ENCODE data around the gene SCCPDH. TPM values are rescaled to one million over a fixed set of nuclear protein-coding genes. Genes with fewer than 3 reads are reported as not detected.

The SCCPDH gene
- total and polyA plus RNA-seq, 9 of the 15 experiments (the other 6 are each of a cell fraction or from before 2014, with no cell fraction given) = 7.0 to 61.9 (median 38.3) TPM

GRCh38 chr1:246690100-246690499, 34.1 kb upstream of the SCCPDH start:
- H3K4me2 ChIP-seq (ENCODE audit: insufficient read depth, low read length) = no peak overlapping the region
- no peaks in the 10 kb centered on the region for H3K79me2 ChIP-seq (ENCODE audit: control insufficient read depth, insufficient read depth, low read length)
- no peak overlapping the region for H3K27ac ChIP-seq (ENCODE audit: extremely low read depth, low read depth, low read length)
- no peak overlapping the region for H3K9ac ChIP-seq (ENCODE audit: insufficient read depth in 1 of 2, low read depth in 2 of 2, low read length in 2 of 2)
- H3K4me3 ChIP-seq = no peak overlapping the region
- no peaks in the 10 kb centered on the region for H3K9me1 ChIP-seq (ENCODE audit: control insufficient read depth, insufficient read depth, low read length)
- ATAC-seq (no peak; the same call in 2 of the 3 replicates), FAIRE-seq (no peak), DNase-seq (ENCODE audit: extremely low read depth in 1 of 4, low spot score in 3 of 4) (no peak)
- no peaks in the 10 kb centered on the region; a peak in 1 of 5 replicates for H3K27me3 ChIP-seq (ENCODE audit: control insufficient read depth in 2 of 2, insufficient read depth in 2 of 2, low read length in 2 of 2)
- no peaks in the 10 kb centered on the region for H3K9me3 ChIP-seq (replicated peaks; ENCODE audit: control insufficient read depth, insufficient read depth, low read depth, low read length)
- in situ Hi-C loops (cut with MboI) = no loop called here
- BruUV-seq (replicated peaks) = no TSS peak
- 28% methylated on average over 12 of the region's 12 CpGs for WGBS (ENCODE audit: insufficient coverage, low coverage, missing lambda C conversion rate)
- intact Hi-C loops (cut with micrococcal nuclease) = loop anchor here (10.0 kb wide), 1 partner anchor 1535 kb away; the partner anchor contains the start of gene KIF26B
- H4K20me1 ChIP-seq (replicated peaks; ENCODE audit: control insufficient read depth, insufficient read depth, low read length) = no peaks in the 10 kb centered on the region
- POLR2A ChIA-PET = interaction anchor here (1.1 to 2.3 kb wide), 2 partner anchors 10 to 104 kb away, joined by 3 to 7 read pairs; no protein-coding TSS in a partner anchor
- CTCF ChIA-PET (ENCODE audit: low intra/inter-chr PET ratio) = interaction anchor here (1.2 to 2.1 kb wide), 2 partner anchors 64 to 193 kb away, joined by 5 to 11 read pairs; no protein-coding TSS in a partner anchor
- H2AFZ ChIP-seq (ENCODE audit: low read depth, low read length) = peak overlapping the region; percentile 63; the same call in 1 of the 2 replicates
- peaks cover 0 to 7% of the 10 kb centered on the region in 2 experiments; a peak in 3 of 5 replicates for H3K4me1 ChIP-seq (replicated peaks in 1 of 2; ENCODE audit: control insufficient read depth in 2 of 2, insufficient read depth in 2 of 2, low read length in 2 of 2)
- H3K36me3 ChIP-seq (ENCODE audit: control insufficient read depth, insufficient read depth, low read length) = no peaks in the 10 kb centered on the region
- TF ChIP-seq ARNT (IDR thresholded peaks at IDR 0.05) (no peak), NR3C1 (CRISPR knock-in tag; IDR thresholded peaks at IDR 0.05) (no peak), GATA2 (CRISPR knock-in tag; IDR thresholded peaks at IDR 0.05) (no peak), RBFOX2 (IDR thresholded peaks at IDR 0.05; ENCODE audit: low read depth, low read length) (no peak), PHF20 (IDR thresholded peaks at IDR 0.05; ENCODE audit: partially characterized antibody) (no peak), CCAR2 (IDR thresholded peaks at IDR 0.05; ENCODE audit: low read depth, low read length) (no peak), CEBPZ (IDR thresholded peaks at IDR 0.05; ENCODE audit: borderline replicate concordance, low read depth, low read length) (no peak), MECOM (CRISPR knock-in tag; IDR thresholded peaks at IDR 0.05) (no peak), ZNF133 (CRISPR knock-in tag; IDR thresholded peaks at IDR 0.05) (no peak), RBM39 (optimal IDR thresholded peaks at IDR 0.05; ENCODE audit: low read depth, low read length) (no peak), SMARCA4 (IDR thresholded peaks at IDR 0.05) (no peak), ZNF449 (CRISPR knock-in tag; IDR thresholded peaks at IDR 0.05) (no peak), ZNF263 (CRISPR knock-in tag; IDR thresholded peaks at IDR 0.05; ENCODE audit: borderline replicate concordance) (no peak), ZNF764 (CRISPR knock-in tag; IDR thresholded peaks at IDR 0.05; ENCODE audit: low read depth) (no peak), NFRKB (IDR thresholded peaks at IDR 0.05; ENCODE audit: low read depth) (no peak)
